Stomach smooth muscle (tissue), 2 donors: Measurements from ENCODE around the gene NTRK1.

Experiments
- H3K27ac ChIP-seq: one replicate; pipeline ENCODE4 v1.7.0; 2013; ENCODE audit warnings: mild to moderate bottlenecking, low read length, inconsistent platforms
- H3K27me3 ChIP-seq, 2 donors: one replicate each; pipeline ENCODE4 v1.7.0; 2013; ENCODE audit warnings: low read length in 2 of 2; ENCODE audit not compliant: insufficient read depth in 2 of 2, control insufficient read depth in 1 of 2
- H3K36me3 ChIP-seq, 2 donors: one replicate each; pipeline ENCODE4 v1.7.0; 2013; ENCODE audit warnings: low read length in 2 of 2; ENCODE audit not compliant: control insufficient read depth in 2 of 2, insufficient read depth in 2 of 2
- H3K4me1 ChIP-seq: one replicate; pipeline ENCODE4 v1.7.0; 2013; ENCODE audit warnings: low read length; ENCODE audit not compliant: control insufficient read depth, insufficient read depth
- H3K4me3 ChIP-seq, 2 donors: one replicate each; pipeline ENCODE4 v1.7.0; 2013; ENCODE audit warnings: low read length in 2 of 2
- H3K9ac ChIP-seq, 2 donors: one replicate each; pipeline ENCODE4 v1.7.0; 2013; ENCODE audit warnings: low read length in 2 of 2, mild to moderate bottlenecking in 1 of 2
- H3K9me3 ChIP-seq, 2 donors: one replicate each; pipeline ENCODE4 v1.7.0; 2013; ENCODE audit warnings: low read length in 2 of 2; ENCODE audit not compliant: control insufficient read depth in 2 of 2
- donor health status: healthy.
- donor health status: Pancreatic carcinoma.

The NTRK1 gene

DNA sequence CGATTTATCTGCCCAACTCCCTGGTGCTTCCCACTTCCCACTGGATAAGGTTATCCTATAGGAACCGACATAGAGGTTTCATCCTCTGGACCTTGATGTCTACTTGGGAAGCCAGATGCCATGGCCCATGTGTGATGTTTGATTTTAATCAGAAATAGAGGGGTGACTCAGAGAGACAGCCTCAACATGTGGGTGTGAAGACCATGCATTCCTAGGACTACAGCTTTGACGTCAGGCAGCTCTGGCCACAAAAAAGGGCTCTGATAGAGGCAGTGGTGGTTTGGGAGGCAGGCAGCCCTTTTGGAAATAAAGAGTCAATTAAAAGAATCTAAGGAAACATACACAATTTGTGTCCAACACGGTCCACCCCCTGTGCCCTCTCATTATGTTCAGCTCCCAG lies 38.9 kb upstream of the NTRK1 start:
- no peaks in the 10 kb centered on the region for H3K4me1 ChIP-seq
- no peak overlapping the region for H3K9ac ChIP-seq
- H3K36me3 ChIP-seq: no peaks in the 10 kb centered on the region
- H3K4me3 ChIP-seq: no peak overlapping the region
- no peaks in the 10 kb centered on the region for H3K27me3 ChIP-seq
- no peaks in the 10 kb centered on the region for H3K9me3 ChIP-seq
- H3K27ac ChIP-seq: no peak overlapping the region

- no peak overlapping the region for H3K4me3 ChIP-seq
- H3K27me3 ChIP-seq: no peaks in the 10 kb centered on the region
- H3K36me3 ChIP-seq: no peaks in the 10 kb centered on the region
- no peak overlapping the region for H3K9ac ChIP-seq
- H3K4me1 ChIP-seq: no peaks in the 10 kb centered on the region
- no peaks in the 10 kb centered on the region for H3K9me3 ChIP-seq
- no peak overlapping the region for H3K27ac ChIP-seq
Measured at GRCh38 chr1:156822680-156823079, 38.0 kb upstream of the NTRK1 start.

DNA sequence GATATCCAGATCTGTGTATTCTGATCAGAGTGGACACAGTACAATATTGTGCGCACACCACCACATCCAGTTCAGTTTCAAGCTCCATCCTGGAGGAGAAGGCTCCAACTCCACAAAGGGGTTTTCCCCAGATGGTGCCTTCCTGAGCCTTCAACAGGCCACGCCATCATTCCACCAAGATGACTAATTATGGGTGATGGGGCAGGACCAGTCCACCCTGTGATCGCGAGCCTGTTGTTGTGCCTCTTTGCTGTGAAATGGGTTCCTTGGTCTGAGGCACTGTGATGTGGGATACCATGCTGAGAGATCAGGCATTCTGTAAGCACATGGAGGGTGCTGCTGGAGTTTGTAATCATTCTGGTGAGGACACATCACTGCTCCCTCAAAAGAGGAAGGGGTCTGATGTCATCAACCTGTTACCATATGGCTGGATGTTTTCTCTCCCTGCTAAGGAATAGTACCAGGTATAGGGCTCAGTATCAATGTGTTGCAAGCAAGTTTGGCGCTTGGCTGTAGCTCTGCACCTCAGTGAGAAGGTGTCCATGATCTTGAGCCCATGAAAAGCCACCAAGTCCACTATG lies 37.4 kb upstream of the NTRK1 start:
- no peaks in the 10 kb centered on the region for H3K27me3 ChIP-seq
- no peaks in the 10 kb centered on the region for H3K36me3 ChIP-seq

GRCh38 chr1:156826630-156827029 lies 34.0 kb upstream of the NTRK1 start:
- Histone ChIP-seq H3K4me1 (no peaks in the 10 kb centered on the region), H3K36me3 (no peaks in the 10 kb centered on the region)

More for the DNA sequence above, 37.4 kb upstream of the NTRK1 start:
- Histone ChIP-seq H3K9ac (no peak overlapping the region), H3K27ac (no peak overlapping the region), H3K4me1 (no peaks in the 10 kb centered on the region), H3K4me3 (no peak overlapping the region), H3K9me3 (no peaks in the 10 kb centered on the region)

DNA sequence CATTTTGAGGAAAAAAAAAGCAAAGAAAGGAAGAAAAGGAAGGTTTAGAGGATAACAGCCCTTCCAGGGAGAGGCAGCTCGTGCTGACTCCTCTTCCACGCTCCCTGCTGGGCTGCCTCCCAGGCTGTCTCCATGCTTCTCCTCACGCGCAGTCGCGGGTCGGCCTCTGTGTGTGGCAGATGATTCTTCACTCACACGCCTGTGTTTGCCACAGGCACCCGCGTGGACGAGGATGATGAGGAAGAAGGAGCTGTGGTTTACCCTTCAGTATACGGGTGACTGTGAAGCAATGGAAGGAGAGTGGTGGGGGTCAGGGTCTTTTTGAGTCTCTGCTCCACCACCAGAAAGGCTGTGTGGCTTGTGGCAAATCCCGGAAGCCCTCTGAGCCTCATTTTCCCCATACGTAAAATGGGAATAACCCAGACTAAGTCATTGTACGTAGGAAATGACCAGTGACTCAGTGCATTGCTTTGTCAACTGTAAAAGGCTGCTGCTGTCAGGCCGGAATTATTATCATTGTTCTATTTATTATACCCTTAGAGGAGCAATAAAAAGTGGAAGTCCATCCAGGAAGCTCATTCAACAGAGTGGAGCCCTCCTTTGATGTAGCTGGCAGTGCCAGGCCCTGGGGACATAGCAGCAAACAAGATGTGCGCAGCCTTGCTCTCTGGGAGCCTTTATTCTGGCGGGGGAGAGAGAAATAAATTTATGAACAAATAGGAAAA lies 32.1 kb upstream of the NTRK1 start:
- no peak overlapping the region for H3K9ac ChIP-seq
- peaks cover 5 to 10% of the 10 kb centered on the region in 2 donors for H3K27me3 ChIP-seq
- H3K9me3 ChIP-seq: no peaks in the 10 kb centered on the region
- no peaks in the 10 kb centered on the region for H3K36me3 ChIP-seq
- H3K27ac ChIP-seq: no peak overlapping the region
- H3K4me1 ChIP-seq: no peaks in the 10 kb centered on the region
- H3K4me3 ChIP-seq: no peak overlapping the region

More at GRCh38 chr1:156826630-156827029, 34.0 kb upstream of the NTRK1 start:
- H3K27me3 ChIP-seq: peaks cover 4 to 5% of the 10 kb centered on the region in 2 donors
- H3K9ac ChIP-seq: no peak overlapping the region
- H3K27ac ChIP-seq: no peak overlapping the region
- no peaks in the 10 kb centered on the region for H3K9me3 ChIP-seq
- no peak overlapping the region for H3K4me3 ChIP-seq

DNA sequence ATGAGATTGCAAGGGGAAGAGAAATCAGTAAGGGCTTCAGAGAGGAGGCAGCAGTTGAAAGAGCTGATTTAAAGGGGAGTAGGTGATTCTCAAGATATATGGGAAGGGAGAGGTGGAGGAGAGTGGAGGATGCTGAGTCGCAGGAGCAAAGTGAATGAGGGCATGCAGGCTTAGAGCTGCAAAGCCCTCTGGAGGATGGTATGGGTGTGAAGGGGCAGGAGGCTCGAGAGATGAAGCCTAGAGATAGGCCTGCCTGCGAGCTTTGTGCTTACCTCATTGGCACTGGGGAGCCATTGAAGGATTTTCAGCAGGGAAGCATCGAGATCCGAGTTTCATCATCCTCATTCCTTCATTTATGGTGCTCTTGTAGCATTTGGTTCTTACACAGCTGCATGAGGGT lies 28.2 kb upstream of the NTRK1 start:
- H3K27ac ChIP-seq: no peak overlapping the region
- no peaks in the 10 kb centered on the region for H3K4me1 ChIP-seq
- H3K4me3 ChIP-seq: no peak overlapping the region
- H3K9me3 ChIP-seq: no peaks in the 10 kb centered on the region
- H3K27me3 ChIP-seq: peaks cover 9 to 22% of the 10 kb centered on the region in 2 donors
- H3K36me3 ChIP-seq: no peaks in the 10 kb centered on the region
- H3K9ac ChIP-seq: no peak overlapping the region

- H3K4me1 ChIP-seq: no peaks in the 10 kb centered on the region
- no peaks in the 10 kb centered on the region for H3K36me3 ChIP-seq
- no peak overlapping the region for H3K27ac ChIP-seq
- peaks cover 11 to 31% of the 10 kb centered on the region in 2 donors for H3K27me3 ChIP-seq
- H3K4me3 ChIP-seq: no peak overlapping the region
- no peak overlapping the region for H3K9ac ChIP-seq
- H3K9me3 ChIP-seq: no peaks in the 10 kb centered on the region
Measured at GRCh38 chr1:156833603-156834002, 27.1 kb upstream of the NTRK1 start.

- Histone ChIP-seq H3K9ac (no peak overlapping the region), H3K27me3 (peaks cover 13 to 35% of the 10 kb centered on the region in 2 donors), H3K36me3 (no peaks in the 10 kb centered on the region), H3K4me1 (no peaks in the 10 kb centered on the region), H3K4me3 (no peak overlapping the region), H3K27ac (no peak overlapping the region), H3K9me3 (no peaks in the 10 kb centered on the region)
Measured at GRCh38 chr1:156834322-156834721, 26.3 kb upstream of the NTRK1 start.

GRCh38 chr1:156836041-156836654 lies 24.5 kb upstream of the NTRK1 start:
- Histone ChIP-seq H3K27me3 (peaks cover 15 to 35% of the 10 kb centered on the region in 2 donors), H3K27ac (no peak overlapping the region), H3K4me3 (no peak overlapping the region), H3K36me3 (no peaks in the 10 kb centered on the region), H3K4me1 (no peaks in the 10 kb centered on the region), H3K9ac (no peak overlapping the region), H3K9me3 (no peaks in the 10 kb centered on the region)

- Histone ChIP-seq H3K4me1 (no peaks in the 10 kb centered on the region), H3K27me3 (peaks cover 20 to 35% of the 10 kb centered on the region in 2 donors), H3K4me3 (no peak overlapping the region), H3K36me3 (no peaks in the 10 kb centered on the region), H3K9ac (no peak overlapping the region), H3K27ac (no peak overlapping the region), H3K9me3 (no peaks in the 10 kb centered on the region)
Measured at GRCh38 chr1:156836892-156837291, 23.8 kb upstream of the NTRK1 start.

GRCh38 chr1:156838972-156839371 lies 21.7 kb upstream of the NTRK1 start:
- H3K27me3 ChIP-seq: peaks cover 35 to 44% of the 10 kb centered on the region in 2 donors
- H3K4me3 ChIP-seq: no peak overlapping the region
- H3K9me3 ChIP-seq: no peaks in the 10 kb centered on the region
- H3K4me1 ChIP-seq: no peaks in the 10 kb centered on the region
- no peak overlapping the region for H3K27ac ChIP-seq
- H3K9ac ChIP-seq: no peak overlapping the region
- H3K36me3 ChIP-seq: no peaks in the 10 kb centered on the region
